ENCODE measurements around the gene CAV3. TPM values are rescaled to one million over a fixed set of nuclear protein-coding genes. Genes with fewer than 3 reads are reported as not detected.

Gene CAV3
- total and polyA plus RNA-seq, 4 donors = not detected

DNA sequence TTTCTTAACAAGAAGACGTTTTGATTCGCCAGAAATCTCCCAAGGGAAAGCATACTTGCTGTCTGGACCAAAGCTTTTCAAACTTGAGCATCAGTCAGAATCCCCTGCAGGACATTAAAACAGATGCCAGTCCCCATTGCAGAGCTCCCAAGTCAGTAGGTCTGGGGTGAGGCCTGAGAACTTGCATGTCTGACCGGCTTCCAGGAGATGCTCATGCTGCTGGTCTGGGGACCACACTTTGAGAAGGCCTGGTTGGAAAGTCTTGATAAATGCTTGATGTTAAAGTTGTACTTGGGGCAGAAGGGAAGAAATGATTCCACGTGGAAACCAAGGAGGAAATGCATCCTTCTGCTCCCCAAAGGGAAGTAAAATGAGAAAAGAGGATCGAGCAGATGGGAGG lies 24.3 kb upstream of the CAV3 start:
- Histone ChIP-seq H3K36me3 (ENCODE audit: control insufficient read depth in 4 of 4, insufficient read depth in 3 of 4, low read depth in 1 of 4, low read length in 3 of 4) (no peaks in the 10 kb centered on the region), H3K27me3 (ENCODE audit: control insufficient read depth in 4 of 4, insufficient read depth in 4 of 4, low read length in 3 of 4) (no peaks in the 10 kb centered on the region), H3K9ac (ENCODE audit: low read depth in 1 of 2, low read length in 2 of 2) (no peak overlapping the region), H3K4me1 (ENCODE audit: control insufficient read depth in 4 of 4, insufficient read depth in 4 of 4, low read length in 3 of 4) (no peaks in the 10 kb centered on the region), H3K27ac (ENCODE audit: low read depth in 1 of 2, low read length in 2 of 2) (no peak overlapping the region), H3K9me3 (ENCODE audit: control insufficient read depth in 4 of 4, low read length in 3 of 4) (peaks cover 2 to 11% (median 3%) of the 10 kb centered on the region in 4 donors), H3K4me3 (ENCODE audit: low read depth in 1 of 3, low read length in 3 of 3) (no peak overlapping the region)
- WGBS = 76% methylated on average over 5 of the region's 5 CpGs
- no peak for DNase-seq (ENCODE audit: low spot score)
- no peak for TF ChIP-seq FOXA1 (IDR thresholded peaks at IDR 0.05)
- no peak for TF ChIP-seq TAF1 (conservative IDR thresholded peaks at IDR 0.05)
- TF ChIP-seq RAD21 (IDR thresholded peaks at IDR 0.05) = no peak
- TF ChIP-seq HNF4A (conservative IDR thresholded peaks at IDR 0.05) = no peak
- TF ChIP-seq YY1 (IDR thresholded peaks at IDR 0.05) = no peak
- TF ChIP-seq, protein P1, sequence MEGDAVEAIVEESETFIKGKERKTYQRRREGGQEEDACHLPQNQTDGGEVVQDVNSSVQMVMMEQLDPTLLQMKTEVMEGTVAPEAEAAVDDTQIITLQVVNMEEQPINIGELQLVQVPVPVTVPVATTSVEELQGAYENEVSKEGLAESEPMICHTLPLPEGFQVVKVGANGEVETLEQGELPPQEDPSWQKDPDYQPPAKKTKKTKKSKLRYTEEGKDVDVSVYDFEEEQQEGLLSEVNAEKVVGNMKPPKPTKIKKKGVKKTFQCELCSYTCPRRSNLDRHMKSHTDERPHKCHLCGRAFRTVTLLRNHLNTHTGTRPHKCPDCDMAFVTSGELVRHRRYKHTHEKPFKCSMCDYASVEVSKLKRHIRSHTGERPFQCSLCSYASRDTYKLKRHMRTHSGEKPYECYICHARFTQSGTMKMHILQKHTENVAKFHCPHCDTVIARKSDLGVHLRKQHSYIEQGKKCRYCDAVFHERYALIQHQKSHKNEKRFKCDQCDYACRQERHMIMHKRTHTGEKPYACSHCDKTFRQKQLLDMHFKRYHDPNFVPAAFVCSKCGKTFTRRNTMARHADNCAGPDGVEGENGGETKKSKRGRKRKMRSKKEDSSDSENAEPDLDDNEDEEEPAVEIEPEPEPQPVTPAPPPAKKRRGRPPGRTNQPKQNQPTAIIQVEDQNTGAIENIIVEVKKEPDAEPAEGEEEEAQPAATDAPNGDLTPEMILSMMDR (IDR thresholded peaks at IDR 0.05; ENCODE audit: low read depth, low read length, missing input control) = no peak
- TF ChIP-seq, protein P2, sequence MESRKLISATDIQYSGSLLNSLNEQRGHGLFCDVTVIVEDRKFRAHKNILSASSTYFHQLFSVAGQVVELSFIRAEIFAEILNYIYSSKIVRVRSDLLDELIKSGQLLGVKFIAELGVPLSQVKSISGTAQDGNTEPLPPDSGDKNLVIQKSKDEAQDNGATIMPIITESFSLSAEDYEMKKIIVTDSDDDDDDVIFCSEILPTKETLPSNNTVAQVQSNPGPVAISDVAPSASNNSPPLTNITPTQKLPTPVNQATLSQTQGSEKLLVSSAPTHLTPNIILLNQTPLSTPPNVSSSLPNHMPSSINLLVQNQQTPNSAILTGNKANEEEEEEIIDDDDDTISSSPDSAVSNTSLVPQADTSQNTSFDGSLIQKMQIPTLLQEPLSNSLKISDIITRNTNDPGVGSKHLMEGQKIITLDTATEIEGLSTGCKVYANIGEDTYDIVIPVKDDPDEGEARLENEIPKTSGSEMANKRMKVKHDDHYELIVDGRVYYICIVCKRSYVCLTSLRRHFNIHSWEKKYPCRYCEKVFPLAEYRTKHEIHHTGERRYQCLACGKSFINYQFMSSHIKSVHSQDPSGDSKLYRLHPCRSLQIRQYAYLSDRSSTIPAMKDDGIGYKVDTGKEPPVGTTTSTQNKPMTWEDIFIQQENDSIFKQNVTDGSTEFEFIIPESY (IDR thresholded peaks at IDR 0.05) = no peak
- no peak for TF ChIP-seq SP1 (IDR thresholded peaks at IDR 0.05)
- no peak for TF ChIP-seq FOXA2 (IDR thresholded peaks at IDR 0.05)
- no peak for TF ChIP-seq NR2F2 (IDR thresholded peaks at IDR 0.05)
- TF ChIP-seq, protein P3, sequence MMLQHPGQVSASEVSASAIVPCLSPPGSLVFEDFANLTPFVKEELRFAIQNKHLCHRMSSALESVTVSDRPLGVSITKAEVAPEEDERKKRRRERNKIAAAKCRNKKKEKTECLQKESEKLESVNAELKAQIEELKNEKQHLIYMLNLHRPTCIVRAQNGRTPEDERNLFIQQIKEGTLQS (IDR thresholded peaks at IDR 0.05) = no peak
- no peak for TF ChIP-seq GABPA (IDR thresholded peaks at IDR 0.05 in 1 of 2, conservative IDR thresholded peaks at IDR 0.05 in 1 of 2)
- TF ChIP-seq RXRA (IDR thresholded peaks at IDR 0.05) = no peak

DNA sequence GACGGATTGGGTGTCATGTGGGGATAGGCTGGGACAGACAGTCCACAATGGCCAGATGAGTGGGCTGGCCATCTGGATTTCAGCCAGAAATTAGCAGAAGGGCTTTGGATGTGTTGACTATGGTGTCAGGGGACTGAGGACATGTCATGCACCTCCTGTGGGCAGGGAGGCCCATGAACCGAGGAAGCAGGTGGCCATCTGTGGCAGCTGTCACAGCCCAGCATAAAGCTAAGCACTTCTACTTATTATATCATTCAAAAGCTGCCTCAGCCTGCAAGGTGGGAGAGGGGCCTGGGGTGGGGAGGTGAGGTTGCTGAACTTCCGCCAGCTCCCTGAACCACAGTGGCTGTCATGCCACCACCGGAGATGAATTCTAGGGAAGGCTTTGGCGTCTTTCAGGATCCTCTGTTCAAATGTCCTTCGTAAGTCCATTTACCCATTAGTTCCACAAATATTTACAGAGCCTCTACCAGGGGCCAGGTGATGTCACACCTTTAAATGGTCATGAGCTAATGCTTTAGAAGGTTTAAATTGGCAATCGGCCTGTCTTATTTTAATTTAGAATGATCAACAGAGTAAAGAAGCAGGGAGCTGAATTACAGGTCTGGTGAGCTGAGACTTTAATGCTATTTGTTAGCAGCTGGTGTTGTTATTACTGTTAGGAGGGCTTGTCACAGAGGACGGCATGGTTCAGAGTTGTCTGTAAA lies 23.6 kb upstream of the CAV3 start:
- no peaks in the 10 kb centered on the region for H3K27me3 ChIP-seq (ENCODE audit: control insufficient read depth in 4 of 4, insufficient read depth in 4 of 4, low read length in 3 of 4)
- 61% methylated on average over 8 of the region's 8 CpGs for WGBS
- TF ChIP-seq, protein P2 (IDR thresholded peaks at IDR 0.05) = no peak
- TF ChIP-seq RXRA (IDR thresholded peaks at IDR 0.05) (no peak), YY1 (IDR thresholded peaks at IDR 0.05) (no peak)
- no peaks in the 10 kb centered on the region for H3K36me3 ChIP-seq (ENCODE audit: control insufficient read depth in 4 of 4, insufficient read depth in 3 of 4, low read depth in 1 of 4, low read length in 3 of 4)
- no peaks in the 10 kb centered on the region for H3K4me1 ChIP-seq (ENCODE audit: control insufficient read depth in 4 of 4, insufficient read depth in 4 of 4, low read length in 3 of 4)
- no peak overlapping the region for H3K27ac ChIP-seq (ENCODE audit: low read depth in 1 of 2, low read length in 2 of 2)
- no peak overlapping the region for H3K9ac ChIP-seq (ENCODE audit: low read depth in 1 of 2, low read length in 2 of 2)
- peaks cover 0 to 9% (median 2%) of the 10 kb centered on the region in 4 donors for H3K9me3 ChIP-seq (ENCODE audit: control insufficient read depth in 4 of 4, low read length in 3 of 4)
- H3K4me3 ChIP-seq (ENCODE audit: low read depth in 1 of 3, low read length in 3 of 3) = no peak overlapping the region
- no peak for DNase-seq (ENCODE audit: low spot score)

All from liver (tissue), 9 donors.